RCC 7860 (cell line): Measurements from ENCODE around the gene RTCB.
A peak's percentile ranks its signal among the peaks of the same experiment; 100 is the strongest.

Experiments used
- DNase-seq: peaks from one replicate; pipeline ENCODE4 v3.0.0-alpha.2; 2015; ENCODE audit warnings: low spot score
- FAIRE-seq: peaks from 2 replicates; lab custom pipeline; 2012; peaks lifted over from hg19 to GRCh38; lab: Jason Lieb, UNC

Gene RTCB

DNA sequence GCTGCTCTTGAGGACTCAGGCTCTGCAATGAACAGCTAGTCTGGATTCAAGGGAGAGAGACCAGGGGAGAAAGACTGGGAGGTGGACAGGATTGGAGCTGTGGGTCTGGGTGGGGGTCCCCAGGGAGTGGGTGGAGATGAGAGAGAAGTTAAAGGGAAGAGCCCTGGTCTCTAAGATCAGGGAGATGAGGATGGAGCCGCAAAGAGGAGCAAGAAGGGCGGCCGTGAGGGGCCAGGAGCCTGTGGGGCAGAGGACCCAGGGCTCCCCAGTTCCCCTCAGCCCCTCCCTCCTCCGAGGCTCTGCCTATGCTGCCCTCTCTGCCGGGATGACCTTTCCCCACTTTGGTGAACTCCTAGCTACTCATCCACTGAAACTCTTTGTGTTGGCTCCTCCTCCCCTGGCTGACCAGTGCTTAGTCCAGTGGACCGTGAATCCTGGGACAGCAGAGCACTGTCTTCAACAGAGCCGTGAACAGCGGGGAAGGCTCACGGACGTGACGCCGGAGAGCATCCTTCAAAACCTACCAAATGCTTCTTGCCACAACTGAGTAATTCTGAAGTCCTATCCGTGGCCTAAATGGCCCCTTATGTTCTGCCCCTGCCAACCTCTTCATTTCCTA, 70.8 kb downstream of the RTCB start:
- DNase-seq, result peak; percentile 58
- FAIRE-seq, result peak; percentile 81

DNA sequence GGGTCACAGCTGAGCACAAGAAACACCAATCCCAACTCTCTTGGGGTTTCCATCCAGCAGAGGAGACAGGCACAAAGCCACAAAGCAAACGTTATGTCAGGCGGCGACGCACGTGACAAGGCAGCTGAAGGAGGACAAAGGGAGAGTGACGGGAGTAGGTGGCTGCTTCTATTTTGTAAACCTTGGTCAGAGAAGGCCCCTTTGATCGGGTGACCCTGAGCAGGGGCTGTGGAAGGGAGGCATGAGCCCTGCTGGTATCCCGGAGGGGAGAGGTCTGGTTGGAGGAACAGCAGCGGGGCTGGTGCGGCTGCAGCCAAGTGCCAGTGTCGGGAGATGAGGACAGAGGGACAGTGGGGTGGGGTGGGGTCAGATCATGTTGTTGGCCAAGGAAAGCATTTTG, 71.6 kb downstream of the RTCB start:
- DNase-seq, result no peak

DNA sequence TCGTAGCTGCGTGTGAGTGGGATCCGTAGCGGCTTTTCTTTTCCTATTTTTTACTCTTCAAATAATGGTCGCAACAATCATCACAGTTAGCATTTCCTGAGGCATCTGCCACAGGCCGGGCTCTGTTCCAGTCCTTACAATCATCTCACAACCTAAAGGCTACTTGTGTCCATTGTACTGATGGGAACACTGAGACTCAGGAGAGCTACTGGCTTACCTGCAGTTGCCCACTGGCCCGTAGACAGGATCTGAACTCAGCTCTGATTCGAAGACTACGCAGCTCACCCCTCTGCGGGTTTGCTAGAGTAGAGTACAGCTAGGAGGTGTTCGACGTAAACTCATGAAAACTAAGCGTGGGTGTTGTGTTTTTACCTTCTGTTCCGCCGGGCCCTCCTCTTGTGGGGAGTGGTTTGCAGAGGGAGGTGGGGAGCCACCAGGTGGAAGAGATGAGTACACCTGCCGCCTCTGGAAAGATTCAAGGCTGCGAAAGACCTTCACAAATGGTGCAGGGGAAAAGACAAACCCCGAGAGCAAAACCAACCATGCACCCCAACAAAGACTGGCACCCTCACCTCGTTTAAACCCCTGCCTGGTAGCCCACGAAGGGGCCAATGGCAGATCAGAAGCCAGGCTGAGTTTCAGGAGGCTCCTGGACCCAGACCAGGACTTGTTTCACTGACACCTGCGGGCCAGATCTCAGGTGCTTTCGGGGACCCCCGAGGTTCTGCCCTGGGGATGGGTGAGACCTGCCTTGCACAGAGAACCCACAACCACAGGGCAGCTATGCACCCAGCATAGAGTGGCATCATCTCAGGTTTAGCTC, 72.6 kb downstream of the RTCB start:
- FAIRE-seq, result no peak
- no peak for DNase-seq

More for the DNA sequence above, 71.6 kb downstream of the RTCB start:
- no peak for FAIRE-seq

DNA sequence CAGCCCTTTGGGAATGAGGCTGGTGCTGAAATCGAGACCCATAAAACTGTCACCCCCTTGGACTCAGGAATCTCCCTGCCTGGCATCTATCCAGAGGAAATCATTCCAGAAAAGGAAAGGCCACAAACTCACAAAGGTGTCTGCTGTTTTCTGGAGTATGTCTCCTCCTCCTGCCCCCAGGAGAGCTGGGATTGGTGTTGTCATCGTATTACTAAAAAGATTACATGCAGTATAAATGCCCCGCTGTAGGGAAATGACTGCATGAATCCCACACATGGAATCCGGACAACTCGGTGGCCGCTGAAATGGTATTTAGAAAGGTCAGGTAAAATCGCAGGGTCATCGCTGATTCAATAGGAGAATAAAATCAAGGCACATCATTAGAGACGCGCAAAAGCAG, 73.3 kb downstream of the RTCB start:
- DNase-seq (no peak), FAIRE-seq (no peak)
